ENCODE data around the gene PRKAR2A. TPM values are rescaled to one million over a fixed set of nuclear protein-coding genes. Genes with fewer than 3 reads are reported as not detected.

PRKAR2A gene
- total RNA-seq, 1 experiment from 2014 or later, result 85.4 TPM

GRCh38 chr3:48852151-48852550 lies 4.5 kb upstream of the PRKAR2A start:
- intact Hi-C loops (cut with micrococcal nuclease; ENCODE audit: unreplicated experiment), result no loop called here
- H3K36me3 ChIP-seq (ENCODE audit: control insufficient read depth, insufficient read depth, low read length), result no peaks in the 10 kb centered on the region
- ChIA-PET CTCF (no interaction called here), POLR2A (no interaction called here)
- no peak for TF ChIP-seq CTCF (IDR thresholded peaks at IDR 0.05)
- no peak for TF ChIP-seq TCF7L2 (IDR thresholded peaks at IDR 0.05; ENCODE audit: low read depth, low read length)
- no peak for TF ChIP-seq POLR2AphosphoS5 (IDR thresholded peaks at IDR 0.05; ENCODE audit: low read depth, low read length)
- BruUV-seq (replicated peaks), result no TSS peak
- H3K9me3 ChIP-seq (ENCODE audit: control insufficient read depth, insufficient read depth, low read depth, low read length), result no peaks in the 10 kb centered on the region
- no peak for DNase-seq (ENCODE audit: low read depth, low spot score)
- no peak overlapping the region for H3K4me3 ChIP-seq (ENCODE audit: low read depth in 2 of 2, low read length in 2 of 2)
- in situ Hi-C loops (cut with HindIII; ENCODE audit: low pct_unique_long_range_greater_than_20kb, low sequenced_read_pairs), result no loop called here
- H3K27ac ChIP-seq (ENCODE audit: low read length), result no peak overlapping the region
- 0 out of 2 replicates have a peak, but pooled peaks cover 4% of the 10 kb centered on the region for H3K4me1 ChIP-seq (ENCODE audit: control insufficient read depth, insufficient read depth, low read length)
- no peaks in the 10 kb centered on the region for H3K27me3 ChIP-seq (ENCODE audit: control insufficient read depth, insufficient read depth, low read length)
- ATAC-seq, result no peak

- in situ Hi-C loops (cut with HindIII; ENCODE audit: low pct_unique_long_range_greater_than_20kb, low sequenced_read_pairs) (no loop called here), intact Hi-C loops (cut with micrococcal nuclease; ENCODE audit: unreplicated experiment) (no loop called here)
- no peaks in the 10 kb centered on the region for H3K27me3 ChIP-seq (ENCODE audit: control insufficient read depth, insufficient read depth, low read length)
- CTCF ChIA-PET, result no interaction called here
- H3K9me3 ChIP-seq (ENCODE audit: control insufficient read depth, insufficient read depth, low read depth, low read length), result no peaks in the 10 kb centered on the region
- H3K36me3 ChIP-seq (ENCODE audit: control insufficient read depth, insufficient read depth, low read length), result no peaks in the 10 kb centered on the region
- BruUV-seq (replicated peaks), result no TSS peak
- TF ChIP-seq CTCF (IDR thresholded peaks at IDR 0.05) (no peak), TCF7L2 (IDR thresholded peaks at IDR 0.05; ENCODE audit: low read depth, low read length) (no peak), REST (IDR thresholded peaks at IDR 0.05; ENCODE audit: insufficient read depth in 1 of 2, low read depth in 2 of 2, low read length in 1 of 2) (no peak)
- H3K4me3 ChIP-seq (ENCODE audit: low read depth in 2 of 2, low read length in 2 of 2), result no peak overlapping the region
- POLR2A ChIA-PET, result no interaction called here
- H3K4me1 ChIP-seq (ENCODE audit: control insufficient read depth, insufficient read depth, low read length), result 0 out of 2 replicates have a peak, but pooled peaks cover 4% of the 10 kb centered on the region
- ATAC-seq (no peak), DNase-seq (ENCODE audit: low read depth, low spot score) (no peak)
- no peak overlapping the region for H3K27ac ChIP-seq (ENCODE audit: low read length)
Observed at GRCh38 chr3:48851407-48851806, 3.7 kb upstream of the PRKAR2A start.

All from Panc1 (cell line).